Activated naive CD8-positive, alpha-beta T cell treated with anti-CD3 and anti-CD28 coated beads, Interleukin-2, amount 50 U/mL, for 24 hours (primary cell): ENCODE measurements around the gene KRT6C.
"Not testable (repeated sequence)": the region's sequence is repeated elsewhere in the genome, so short reads cannot be mapped to it uniquely, and the experiment has no call there.

Experiments
- ATAC-seq: fragments of 150-1000 bp; cut with Tn5 transposase; one replicate; pipeline ENCODE4 v1.10.0; 2021
- DNase-seq: peaks from one replicate; pipeline ENCODE4 v3.0.0; 2021
- H3K27ac Mint-ChIP-seq: one replicate; pipeline ENCODE4 v1.8.0; 2021; ENCODE audit warnings: mild to moderate bottlenecking, mixed read lengths
- H3K27me3 Mint-ChIP-seq: one replicate; pipeline ENCODE4 v1.8.0; 2021; ENCODE audit warnings: mixed read lengths
- H3K36me3 Mint-ChIP-seq: one replicate; pipeline ENCODE4 v1.8.0; 2021; ENCODE audit warnings: low read depth, mixed read lengths
- H3K4me1 Mint-ChIP-seq: one replicate; pipeline ENCODE4 v1.8.0; 2021; ENCODE audit warnings: mixed read lengths
- H3K4me3 Mint-ChIP-seq: one replicate; pipeline ENCODE4 v1.8.0; 2021; ENCODE audit warnings: mild to moderate bottlenecking, moderate library complexity, mixed read lengths
- H3K9me3 Mint-ChIP-seq: one replicate; pipeline ENCODE4 v1.8.0; 2021; ENCODE audit warnings: mixed read lengths

The KRT6C gene

DNA sequence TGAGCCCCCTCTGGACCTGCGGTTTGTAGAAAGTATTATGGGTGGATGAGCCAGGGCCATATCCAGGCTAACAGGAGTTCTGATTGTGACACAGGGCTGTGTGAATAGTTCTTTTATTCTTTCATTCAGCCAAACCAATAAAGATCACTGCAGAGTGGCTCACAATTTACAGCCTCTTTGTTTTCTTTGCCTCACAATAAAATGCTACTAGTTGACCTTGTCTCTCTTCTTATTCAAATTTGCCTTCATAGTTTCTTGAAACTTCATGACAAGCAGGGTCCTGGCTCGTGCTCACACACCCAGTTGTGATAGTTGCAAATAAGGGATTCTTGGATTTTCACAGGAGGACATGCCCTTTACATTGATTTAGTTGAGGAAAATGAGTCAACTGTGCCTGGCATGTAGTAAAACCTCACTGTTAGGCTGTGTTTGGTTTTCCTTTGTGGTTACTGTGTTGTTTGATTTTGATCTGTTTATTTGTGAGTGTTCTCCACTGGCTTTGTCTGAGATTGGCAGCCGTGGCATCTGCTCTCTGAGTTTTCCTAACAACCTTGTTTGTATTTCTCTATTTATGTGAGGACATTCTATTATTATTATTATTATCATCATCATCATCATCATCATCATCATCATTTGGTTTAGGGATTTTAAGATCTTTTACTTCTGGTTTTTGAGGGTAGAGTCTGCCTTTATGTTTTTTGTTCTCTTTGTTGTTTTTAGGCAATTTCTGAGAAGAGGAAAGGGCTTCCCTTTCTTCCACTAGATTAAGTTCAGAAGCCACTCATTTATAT lies 19.0 kb downstream of the KRT6C start:
- H3K4me3 Mint-ChIP-seq = no peak overlapping the region

DNA sequence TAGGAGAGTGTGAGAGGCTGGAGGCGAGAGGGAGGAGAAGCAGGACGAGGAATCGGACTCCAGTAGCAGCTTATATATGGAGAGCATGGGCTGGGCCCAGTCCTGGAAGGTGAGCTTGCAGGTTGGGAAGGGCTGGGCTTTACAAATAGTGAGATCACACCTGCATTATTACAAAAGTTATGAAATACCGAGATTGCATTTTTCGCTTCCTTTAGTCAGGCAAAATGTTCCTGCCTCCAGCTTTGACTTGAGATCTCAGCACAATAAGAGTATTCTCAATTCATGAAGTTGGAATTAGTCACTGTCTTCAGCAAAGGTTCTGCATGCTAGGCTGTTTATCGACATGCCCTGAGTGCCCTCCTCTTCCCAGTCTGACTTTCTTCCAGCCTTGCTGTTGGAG lies 21.5 kb downstream of the KRT6C start, which contains the start of gene KRT6B:
TSS of gene KRT6B (minus strand) at position 46 of the 400 bp plus-strand sequence. CDS start 68 bp downstream, outside the sequence.
- H3K27me3 Mint-ChIP-seq = peaks cover 2% of the 10 kb centered on the region
- no peak for DNase-seq
- no peaks in the 10 kb centered on the region for H3K36me3 Mint-ChIP-seq
- no peak within 1 kb of the TSS for H3K27ac Mint-ChIP-seq
- ATAC-seq = no peak
- peaks cover 4% of the 10 kb centered on the region for H3K4me1 Mint-ChIP-seq
- H3K4me3 Mint-ChIP-seq = no peak within 1 kb of the TSS
- H3K9me3 Mint-ChIP-seq = no peaks in the 10 kb centered on the region

More for the DNA sequence above, 19.0 kb downstream of the KRT6C start:
- Mint-ChIP-seq H3K9me3 (no peaks in the 10 kb centered on the region), H3K27ac (no peak overlapping the region), H3K36me3 (no peaks in the 10 kb centered on the region), H3K4me1 (peaks cover 4% of the 10 kb centered on the region), H3K27me3 (peaks cover 4% of the 10 kb centered on the region)
- DNase-seq (no peak), ATAC-seq (no peak)

- Mint-ChIP-seq H3K4me3 (no peak overlapping the region), H3K36me3 (no peaks in the 10 kb centered on the region), H3K27ac (no peak overlapping the region), H3K9me3 (no peaks in the 10 kb centered on the region), H3K27me3 (peaks cover 8% of the 10 kb centered on the region), H3K4me1 (no peaks in the 10 kb centered on the region)
- DNase-seq (no peak), ATAC-seq (no peak)
Observed at GRCh38 chr12:52448228-52448627, 25.4 kb downstream of the KRT6C start.

GRCh38 chr12:52447196-52447595 lies 26.4 kb downstream of the KRT6C start:
- H3K4me1 Mint-ChIP-seq, H3K9me3 Mint-ChIP-seq, H3K27ac Mint-ChIP-seq, H3K36me3 Mint-ChIP-seq, ATAC-seq, H3K4me3 Mint-ChIP-seq, DNase-seq: not testable (repeated sequence)
- peaks cover 13% of the 10 kb centered on the region for H3K27me3 Mint-ChIP-seq

GRCh38 chr12:52446367-52447045 lies 27.1 kb downstream of the KRT6C start:
- Mint-ChIP-seq H3K4me1 (no peaks in the 10 kb centered on the region), H3K27ac (no peak overlapping the region), H3K9me3 (no peaks in the 10 kb centered on the region), H3K27me3 (peaks cover 18% of the 10 kb centered on the region), H3K4me3 (no peak overlapping the region), H3K36me3 (no peaks in the 10 kb centered on the region)
- DNase-seq (no peak), ATAC-seq (no peak)

DNA sequence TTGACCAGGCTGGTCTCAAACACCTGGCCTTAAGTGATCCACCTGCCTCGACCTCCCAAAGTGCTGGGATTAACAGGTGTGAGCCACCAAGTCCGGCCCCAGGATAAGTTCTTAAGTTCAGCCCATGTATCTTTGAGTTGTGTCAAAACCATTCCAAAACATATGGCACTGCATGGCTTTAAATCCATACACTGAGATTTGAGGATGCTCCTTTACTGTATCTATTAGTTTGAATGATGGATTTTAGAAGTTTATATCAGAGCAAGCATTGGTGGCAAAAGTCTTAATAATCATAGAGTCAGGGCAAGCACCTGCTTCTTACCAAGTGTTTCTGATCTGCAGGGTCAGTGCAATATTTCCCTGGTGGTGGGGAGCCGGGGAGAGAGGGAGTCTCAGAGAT lies 27.7 kb downstream of the KRT6C start:
- ATAC-seq = no peak
- Mint-ChIP-seq H3K36me3 (no peaks in the 10 kb centered on the region), H3K4me3 (no peak overlapping the region), H3K27me3 (peaks cover 18% of the 10 kb centered on the region), H3K9me3 (no peaks in the 10 kb centered on the region), H3K4me1 (no peaks in the 10 kb centered on the region), H3K27ac (no peak overlapping the region)
- DNase-seq = no peak

GRCh38 chr12:52444647-52445595 lies 28.7 kb downstream of the KRT6C start:
- DNase-seq (no peak), ATAC-seq (no peak)
- Mint-ChIP-seq H3K4me1 (no peaks in the 10 kb centered on the region), H3K27me3 (peaks cover 18% of the 10 kb centered on the region), H3K4me3 (no peak overlapping the region), H3K27ac (no peak overlapping the region), H3K36me3 (no peaks in the 10 kb centered on the region), H3K9me3 (no peaks in the 10 kb centered on the region)

DNA sequence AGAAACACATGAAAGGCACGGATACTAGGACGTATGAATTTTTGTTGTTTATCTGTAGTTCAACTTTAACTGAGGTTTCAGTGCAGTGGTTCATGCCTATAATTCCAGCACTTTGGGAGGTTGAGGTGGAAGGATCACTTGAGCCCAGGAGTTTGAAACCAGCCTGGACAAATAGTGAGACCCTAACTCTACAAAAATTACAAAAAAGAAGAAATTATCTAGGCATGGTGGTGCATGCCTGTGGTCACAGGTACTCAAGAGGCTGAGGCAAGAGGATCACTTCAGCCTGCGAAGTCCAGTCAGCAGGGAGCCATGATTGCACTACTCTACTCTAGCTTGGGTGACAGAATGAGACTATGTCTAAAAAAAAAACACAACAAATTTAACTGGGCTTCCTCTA lies 29.6 kb downstream of the KRT6C start:
- Mint-ChIP-seq H3K4me3 (no peak overlapping the region), H3K4me1 (no peaks in the 10 kb centered on the region), H3K27ac (no peak overlapping the region), H3K36me3 (no peaks in the 10 kb centered on the region), H3K9me3 (no peaks in the 10 kb centered on the region), H3K27me3 (peaks cover 18% of the 10 kb centered on the region)
- ATAC-seq (no peak), DNase-seq (no peak)

DNA sequence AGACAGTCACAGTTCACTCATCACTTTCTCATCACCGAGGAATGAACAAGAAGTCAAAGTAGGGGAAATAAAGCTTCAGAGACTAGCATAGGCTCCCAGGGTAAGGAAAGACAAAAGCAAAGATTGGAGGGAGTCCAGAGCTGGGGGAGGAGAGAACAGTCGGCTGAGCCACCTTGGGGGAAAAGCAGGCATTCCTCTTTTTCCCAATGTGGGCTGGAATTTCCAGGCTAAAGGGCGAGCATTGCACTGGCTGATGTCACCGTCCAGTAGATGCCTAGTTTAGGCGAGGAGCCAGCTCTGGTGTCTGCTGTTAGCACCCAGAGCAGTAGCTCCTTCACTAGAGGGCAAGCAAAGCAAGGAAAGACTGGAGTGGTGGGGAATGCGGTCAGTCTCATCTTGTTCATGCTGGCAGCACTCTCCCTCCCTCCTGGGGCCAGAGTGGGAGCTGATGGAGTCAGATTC lies 31.0 kb downstream of the KRT6C start:
- no peaks in the 10 kb centered on the region for H3K36me3 Mint-ChIP-seq
- no peak overlapping the region for H3K27ac Mint-ChIP-seq
- H3K4me3 Mint-ChIP-seq = no peak overlapping the region
- H3K9me3 Mint-ChIP-seq = no peaks in the 10 kb centered on the region
- no peak for ATAC-seq
- H3K4me1 Mint-ChIP-seq = no peaks in the 10 kb centered on the region
- no peak for DNase-seq
- H3K27me3 Mint-ChIP-seq = peaks cover 18% of the 10 kb centered on the region

DNA sequence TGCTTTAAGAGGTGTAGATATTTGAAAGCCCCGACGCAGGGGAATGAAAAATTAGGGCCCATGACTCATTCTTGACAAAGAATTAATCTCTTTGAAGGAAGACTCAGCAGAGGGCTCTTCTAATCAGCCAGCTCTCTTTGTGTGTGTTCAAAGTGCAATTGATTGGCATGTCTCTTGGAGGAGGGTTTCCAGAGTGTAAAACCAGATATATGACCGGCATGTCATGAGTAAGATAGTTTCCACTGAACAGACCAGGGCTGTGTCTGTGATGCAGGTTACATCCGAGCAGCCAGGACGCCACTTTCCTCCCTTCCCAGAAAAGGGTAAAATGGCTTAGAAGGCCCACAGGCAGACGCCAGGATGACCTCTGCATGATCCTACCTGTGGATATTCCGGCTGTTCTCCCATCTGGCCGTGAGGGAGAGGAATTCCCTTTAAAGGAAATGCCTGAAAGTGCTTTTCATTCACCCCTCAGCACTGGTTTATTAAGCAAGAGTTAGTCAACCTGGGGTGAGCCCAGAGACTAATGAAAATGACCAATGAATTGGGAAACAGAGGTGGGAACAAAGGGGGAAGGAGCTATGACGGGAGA lies 32.2 kb downstream of the KRT6C start:
- Mint-ChIP-seq H3K9me3 (no peaks in the 10 kb centered on the region), H3K4me1 (no peaks in the 10 kb centered on the region), H3K4me3 (no peak overlapping the region), H3K36me3 (no peaks in the 10 kb centered on the region), H3K27me3 (peaks cover 18% of the 10 kb centered on the region), H3K27ac (no peak overlapping the region)
- no peak for DNase-seq
- no peak for ATAC-seq

- Mint-ChIP-seq H3K36me3 (no peaks in the 10 kb centered on the region), H3K4me3 (no peak overlapping the region), H3K27me3 (peaks cover 18% of the 10 kb centered on the region), H3K4me1 (no peaks in the 10 kb centered on the region), H3K9me3 (no peaks in the 10 kb centered on the region), H3K27ac (no peak overlapping the region)
- DNase-seq (no peak), ATAC-seq (no peak)
Observed at GRCh38 chr12:52440821-52441319, 32.7 kb downstream of the KRT6C start.

GRCh38 chr12:52439845-52440244 lies 33.8 kb downstream of the KRT6C start:
- Mint-ChIP-seq H3K36me3 (no peaks in the 10 kb centered on the region), H3K9me3 (no peaks in the 10 kb centered on the region), H3K27me3 (peaks cover 17% of the 10 kb centered on the region), H3K27ac (no peak overlapping the region), H3K4me3 (no peak overlapping the region), H3K4me1 (no peaks in the 10 kb centered on the region)
- ATAC-seq (no peak), DNase-seq (no peak)

DNA sequence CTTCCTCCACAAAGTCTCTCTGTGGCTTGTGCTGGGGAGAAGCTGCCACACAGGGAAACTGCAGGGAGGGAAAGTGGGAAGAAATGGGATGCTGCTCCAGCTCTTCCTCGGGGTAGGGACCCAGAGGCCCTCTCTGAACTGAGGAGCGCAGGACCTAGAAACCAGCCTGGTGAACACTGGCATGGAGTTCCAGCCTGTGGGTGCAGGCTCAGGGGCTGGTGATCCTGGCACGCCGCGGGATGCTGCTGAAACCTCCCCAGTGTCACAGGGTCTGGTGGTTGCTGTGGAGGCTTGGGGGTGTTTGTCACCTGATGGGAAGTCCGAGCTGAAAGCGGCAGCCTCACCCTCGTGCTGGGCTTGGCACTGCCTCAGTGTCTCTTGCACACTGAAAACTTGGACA lies 34.2 kb downstream of the KRT6C start:
- H3K4me1 Mint-ChIP-seq = no peaks in the 10 kb centered on the region
- DNase-seq (no peak), ATAC-seq (no peak)
- H3K27ac Mint-ChIP-seq = no peak overlapping the region
- H3K36me3 Mint-ChIP-seq = no peaks in the 10 kb centered on the region
- H3K9me3 Mint-ChIP-seq = no peaks in the 10 kb centered on the region
- H3K4me3 Mint-ChIP-seq = no peak overlapping the region
- peaks cover 18% of the 10 kb centered on the region for H3K27me3 Mint-ChIP-seq
